HepG2 (cell line): ENCODE measurements around the gene TRIM66. TPM values are rescaled to one million over a fixed set of nuclear protein-coding genes. Genes with fewer than 3 reads are reported as not detected.

Source experiments
- ATAC-seq: fragments of 200-7000 bp; cut with Tn5 transposase; 3 replicates; pipeline ENCODE4 v1.9.1; 2020; ENCODE audit warnings: mild to moderate bottlenecking, moderate library complexity
- BruUV-seq: library from RNA; stranded (reverse); fragments of 400-500 nt; replicated peaks from 2 replicates; lab custom pipeline; 2021; lab: Mats Ljungman, UMichigan
- CTCF ChIA-PET: fragments of 300-600 bp; formaldehyde crosslinking; extraction: SDS; loops from one replicate; lab custom pipeline; 2021; ENCODE audit warnings: low total read pairs, inconsistent platforms, low intra/inter-chr PET ratio; lab: Yijun Ruan, JAX
- POLR2A ChIA-PET: fragments of 350-600 bp; sonication (Branson Sonifier 250); formaldehyde crosslinking; loops from one replicate; lab custom pipeline; 2020; ENCODE audit warnings: antibody characterized with exemption, inconsistent platforms; lab: Yijun Ruan, JAX
- DNase-seq: peaks from one replicate; pipeline ENCODE4 v3.0.0-alpha.2; 2015; ENCODE audit warnings: low spot score
- FAIRE-seq: peaks from 3 replicates; lab custom pipeline; 2011; peaks lifted over from hg19 to GRCh38; lab: Jason Lieb, UNC
- H2AFZ ChIP-seq: one replicate; pipeline ENCODE4 v1.6.1; 2011; ENCODE audit warnings: low read length, inconsistent platforms
- H3K27ac ChIP-seq: fragments of 300-600 bp; 3 replicates; pipeline ENCODE4 v1.8.0; 2011; ENCODE audit warnings: mixed run types, mild to moderate bottlenecking, mixed read lengths, low read length, inconsistent platforms; ENCODE audit not compliant: insufficient read depth; ENCODE audit errors: extremely low read length
- H3K27me3 ChIP-seq, 2 experiments: fragments of 200-600 bp in 1 of 2; 2 replicates in 1 of 2; 3 replicates in 1 of 2; pipeline versions ENCODE4 v1.6.0 to v1.8.0; 2011; ENCODE audit warnings: low read length in 2 of 2, mild to moderate bottlenecking in 2 of 2, moderate library complexity in 2 of 2, inconsistent platforms in 1 of 2; ENCODE audit not compliant: insufficient read depth in 2 of 2, control insufficient read depth in 1 of 2
- H3K36me3 ChIP-seq, 2 experiments: fragments of 200-600 bp in 1 of 2; replicated peaks in 1 of 2; 2 replicates in 1 of 2; 3 replicates in 1 of 2; pipeline versions ENCODE4 v1.5.1 to v1.8.0; 2011; ENCODE audit warnings: low read length in 2 of 2, inconsistent platforms in 1 of 2; ENCODE audit not compliant: insufficient read depth in 2 of 2, control insufficient read depth in 1 of 2
- H3K4me1 ChIP-seq: 2 replicates; pipeline ENCODE4 v1.5.1; 2012; ENCODE audit warnings: low read length, inconsistent platforms; ENCODE audit not compliant: insufficient read depth
- H3K4me2 ChIP-seq: 2 replicates; pipeline ENCODE4 v1.6.0; 2011; ENCODE audit warnings: low read depth, low read length, inconsistent platforms
- H3K4me3 ChIP-seq, 3 experiments: fragments of 200-600 bp in 1 of 3; sonication (generic), shearing (Covaris generic) in 1 of 3; replicated peaks in 1 of 3; 2 replicates each; pipeline ENCODE4 v1.5.1; 2011 to 2016; ENCODE audit warnings: low read length in 3 of 3, inconsistent platforms in 2 of 3, low read depth in 2 of 3, mild to moderate bottlenecking in 2 of 3, control low read depth in 1 of 3, mixed read lengths in 1 of 3; ENCODE audit not compliant: insufficient read depth in 1 of 3
- H3K79me2 ChIP-seq: one replicate; pipeline ENCODE4 v1.6.1; 2011; ENCODE audit warnings: low read length, inconsistent platforms; ENCODE audit not compliant: insufficient read depth
- H3K9ac ChIP-seq: 2 replicates; pipeline ENCODE4 v1.6.0; 2011; ENCODE audit warnings: mild to moderate bottlenecking, low read depth, low read length, inconsistent platforms; ENCODE audit not compliant: insufficient read depth
- H3K9me3 ChIP-seq: 2 replicates; pipeline ENCODE4 v1.5.1; 2012; ENCODE audit warnings: mild to moderate bottlenecking, low read length
- H4K20me1 ChIP-seq: 2 replicates; pipeline ENCODE4 v1.6.0; 2011; ENCODE audit warnings: inconsistent platforms, mild to moderate bottlenecking, low read length, moderate library complexity; ENCODE audit not compliant: insufficient read depth
- CBX2 ChIP-seq, 2 experiments: fragments of 200-600 bp in 1 of 2; sonication (generic); formaldehyde crosslinking in 1 of 2; IDR thresholded peaks; 2 replicates each; pipeline versions ENCODE4 v1.7.0 to v1.8.1; 2018 to 2022; ENCODE audit warnings: low read depth in 2 of 2, low read length in 1 of 2, mild to moderate bottlenecking in 1 of 2, missing genetic modification reagents in 1 of 2
- E2F1 ChIP-seq: sonication (generic); formaldehyde crosslinking; IDR thresholded peaks from 2 replicates; pipeline ENCODE4 v1.5.0; 2020; ENCODE audit warnings: missing genetic modification reagents
- HHEX ChIP-seq: IDR thresholded peaks from 2 replicates; pipeline ENCODE4 v1.6.1; 2016; ENCODE audit warnings: control low read depth
- HMG20B ChIP-seq: conservative IDR thresholded peaks from 2 replicates; pipeline ENCODE4 v1.6.1; 2016; ENCODE audit warnings: missing genetic modification reagents, missing compliant biosample characterization
- SIN3B ChIP-seq: fragments of 150-350 bp; IDR thresholded peaks from 2 replicates; pipeline ENCODE4 v1.6.1; 2014; ENCODE audit warnings: low read length
- TFAP4 ChIP-seq: sonication (generic); IDR thresholded peaks from 2 replicates; pipeline ENCODE4 v1.6.1; 2016; ENCODE audit warnings: low read depth, borderline replicate concordance
- THAP11 ChIP-seq: IDR thresholded peaks from 2 replicates; pipeline ENCODE4 v1.6.1; 2016; ENCODE audit warnings: missing biosample characterization, missing genetic modification reagents
- ZNF10 ChIP-seq: sonication (generic); formaldehyde crosslinking; IDR thresholded peaks from 2 replicates; pipeline ENCODE4 v1.4.0; 2020; ENCODE audit warnings: mild to moderate bottlenecking, low read depth, missing genetic modification reagents, borderline replicate concordance
- ZNF12 ChIP-seq: sonication (generic); formaldehyde crosslinking; IDR thresholded peaks from 2 replicates; pipeline ENCODE4 v1.5.0; 2020; ENCODE audit warnings: missing genetic modification reagents
- ZNF207 ChIP-seq: fragments of 450-650 bp; IDR thresholded peaks from 2 replicates; pipeline ENCODE4 v1.6.1; 2016; ENCODE audit warnings: antibody characterized with exemption, borderline replicate concordance
- ZNF512 ChIP-seq: sonication (generic); formaldehyde crosslinking; IDR thresholded peaks from 2 replicates; pipeline ENCODE4 v1.4.0; 2020; ENCODE audit warnings: mild to moderate bottlenecking, missing genetic modification reagents
- ZNF709 ChIP-seq: sonication (generic); formaldehyde crosslinking; IDR thresholded peaks from 2 replicates; pipeline ENCODE4 v1.5.0; 2020; ENCODE audit warnings: mild to moderate bottlenecking, missing genetic modification reagents
- ZNF800 ChIP-seq: sonication (generic); formaldehyde crosslinking; IDR thresholded peaks from 2 replicates; pipeline ENCODE4 v1.4.0; 2020; ENCODE audit warnings: missing genetic modification reagents
- WGBS: methylation state at CpG from one replicate; pipeline ENCODE4 v1.1.6; 2017; ENCODE audit warnings: low lambda C conversion rate; 5-methylcytosine and 5-hydroxymethylcytosine counted together
- in situ Hi-C: cut with HindIII; loops from 2 replicates; pipeline ENCODE4 v1.10.0; 2017; ENCODE audit warnings: low pct_unique_long_range_greater_than_20kb; ENCODE audit not compliant: extremely low pct_ligation_motif_present
- intact Hi-C: fragments of 100-400 bp; cut with micrococcal nuclease; formaldehyde crosslinking; loops from one replicate; pipeline ENCODE4 v1.10.0; 2022; ENCODE audit not compliant: unreplicated experiment
- polyA plus RNA-seq, 8 experiments: library from polyadenylated mRNA; depleted of rRNA in 3 of 8; stranded (reverse) in 7 of 8; unstranded in 1 of 8; fragments of >200 nt; fragmentation: Illumina TruSeq in 4 of 8; extraction: Trizol in 4 of 8; gene quantifications; 2 replicates each; pipeline versions ENCODE4 v1.2.1 to v1.2.3, GENCODE V29; 2011 to 2016; ENCODE audit warnings: low read depth in 4 of 8, missing spikeins in 1 of 8, mixed read lengths in 1 of 8; ENCODE audit not compliant: insufficient read depth in 1 of 8
- total RNA-seq, 5 experiments: library from RNA; depleted of rRNA; stranded (reverse); fragments of >200 nt; fragmentation: Illumina TruSeq; extraction: Trizol; gene quantifications; 2 replicates each; pipeline ENCODE4 v1.2.3, GENCODE V29; 2016; ENCODE audit warnings: low read depth in 1 of 5

The TRIM66 gene
- total and polyA plus RNA-seq, 2 of the 13 experiments (the other 11 are each of a cell fraction or from before 2014, with no cell fraction given), result 4.9 to 6.1 TPM

- H3K27me3 ChIP-seq, result no peaks in the 10 kb centered on the region
- no peak for ATAC-seq
- DNase-seq, result no peak
- WGBS, result 89% methylated on average over 4 of the region's 4 CpGs
- H3K9me3 ChIP-seq, result no peaks in the 10 kb centered on the region
- no peaks in the 10 kb centered on the region for H3K4me1 ChIP-seq
- in situ Hi-C loops, result no loop called here
- H2AFZ ChIP-seq, result no peak overlapping the region
- H3K27ac ChIP-seq, result no peak overlapping the region
- H4K20me1 ChIP-seq, result no peaks in the 10 kb centered on the region
- no peak for FAIRE-seq
- ChIA-PET CTCF (no interaction called here), POLR2A (no interaction called here)
- H3K9ac ChIP-seq, result no peak overlapping the region
- H3K4me3 ChIP-seq, result no peak overlapping the region
- intact Hi-C loops, result no loop called here
- peaks cover 5 to 29% of the 10 kb centered on the region in 2 experiments; a peak in 4 of 5 replicates for H3K36me3 ChIP-seq
- no peak overlapping the region for H3K4me2 ChIP-seq
- H3K79me2 ChIP-seq, result no peaks in the 10 kb centered on the region
- no peak for TF ChIP-seq E2F1 (CRISPR knock-in tag)
- TF ChIP-seq HHEX (CRISPR knock-in tag), result no peak
- TF ChIP-seq ZNF207, result no peak
- no peak for TF ChIP-seq SIN3B
- TF ChIP-seq ZNF709 (CRISPR knock-in tag), result no peak
- TF ChIP-seq TFAP4, result no peak
- TF ChIP-seq, all 625 proteins: peak for 0
- no TSS peak for BruUV-seq
Observed at GRCh38 chr11:8615291-8616032, 67.0 kb downstream of the TRIM66 start.

- CTCF ChIA-PET, result no interaction called here
- Histone ChIP-seq H3K4me3 (no peak overlapping the region), H2AFZ (no peak overlapping the region), H3K9me3 (no peaks in the 10 kb centered on the region), H4K20me1 (no peaks in the 10 kb centered on the region), H3K4me2 (no peak overlapping the region), H3K27ac (no peak overlapping the region), H3K27me3 (no peaks in the 10 kb centered on the region), H3K4me1 (no peaks in the 10 kb centered on the region), H3K9ac (no peak overlapping the region), H3K36me3 (peaks cover 3 to 23% of the 10 kb centered on the region in 2 experiments; a peak in 3 of 5 replicates), H3K79me2 (no peaks in the 10 kb centered on the region)
- 96% methylated on average over 4 of the region's 4 CpGs for WGBS
- intact Hi-C loops (no loop called here), in situ Hi-C loops (no loop called here)
- POLR2A ChIA-PET, result no interaction called here
- no TSS peak for BruUV-seq
- ATAC-seq (no peak), FAIRE-seq (no peak), DNase-seq (no peak)
- TF ChIP-seq ZNF12 (CRISPR knock-in tag), result no peak
- no peak for TF ChIP-seq HMG20B (CRISPR knock-in tag)
- no peak for TF ChIP-seq ZNF800
- no peak for TF ChIP-seq CBX2 (IDR thresholded peaks at IDR 0.05; ENCODE audit: low read depth, low read length)
- TF ChIP-seq CBX2 (CRISPR knock-in tag; IDR thresholded peaks at IDR 0.05; ENCODE audit: low read depth), result no peak
- no peak for TF ChIP-seq ZNF512 (CRISPR knock-in tag)
- no peak for TF ChIP-seq ZNF10
- no peak for TF ChIP-seq THAP11
Observed at GRCh38 chr11:8614497-8614896, 68.0 kb downstream of the TRIM66 start.
